ENCODE measurements around the gene HIVEP3.
"Not testable (repeated sequence)": the region's sequence is repeated elsewhere in the genome, so short reads cannot be mapped to it uniquely, and the experiment has no call there.

The HIVEP3 gene

DNA sequence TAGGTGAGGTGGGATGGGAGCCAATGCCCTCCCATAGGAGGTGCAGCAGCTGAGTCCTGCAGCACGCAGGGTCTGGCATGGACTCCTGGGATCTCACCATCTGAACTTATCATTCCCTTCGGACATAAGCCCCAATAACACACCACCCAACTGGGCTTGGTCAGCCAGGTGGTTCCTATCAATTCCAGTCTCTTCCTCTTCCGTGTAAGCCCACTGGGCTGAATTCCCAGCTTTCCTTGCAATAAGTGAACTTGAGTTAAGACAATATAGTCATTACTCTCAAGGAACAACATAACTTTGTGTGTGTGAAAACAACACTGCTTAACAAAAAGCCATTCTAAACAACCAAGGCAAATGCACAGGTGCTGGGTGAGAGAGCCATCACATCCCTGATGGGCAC lies 347.7 kb downstream of the HIVEP3 start:
- H3K9me3 Mint-ChIP-seq, result no peaks in the 10 kb centered on the region
- H3K36me3 Mint-ChIP-seq (ENCODE audit: low read depth), result peaks cover 90% of the 10 kb centered on the region
- intact Hi-C loops (cut with micrococcal nuclease), result no loop called here
- H3K4me3 Mint-ChIP-seq, result no peak overlapping the region
- peaks cover 24% of the 10 kb centered on the region for H3K4me1 Mint-ChIP-seq (ENCODE audit: low read depth)
- H3K27me3 Mint-ChIP-seq, result no peaks in the 10 kb centered on the region
- H3K27ac Mint-ChIP-seq, result no peak overlapping the region

DNA sequence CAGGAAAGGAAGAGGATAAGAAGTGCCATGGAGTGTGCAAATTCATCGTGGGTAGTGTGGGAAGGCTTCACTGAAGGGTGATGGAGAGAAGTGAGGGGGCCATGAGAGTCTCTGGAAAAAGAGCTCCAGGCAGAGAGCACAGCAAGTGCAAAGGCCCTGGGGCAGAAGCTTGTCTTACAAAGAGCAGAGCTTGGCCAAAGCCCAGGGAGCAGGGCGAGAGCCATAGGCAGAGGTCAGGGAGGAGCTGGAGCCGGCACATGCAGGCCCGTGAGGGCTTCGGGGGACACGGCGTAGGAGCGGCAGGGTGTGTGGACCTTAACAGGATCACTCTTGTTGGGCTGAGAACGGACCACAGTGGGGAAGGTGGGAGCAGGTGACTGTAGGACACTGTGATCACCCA lies 350.5 kb downstream of the HIVEP3 start:
- intact Hi-C loops (cut with micrococcal nuclease), result no loop called here
- no peak overlapping the region for H3K4me3 Mint-ChIP-seq
- no peak overlapping the region for H3K27ac Mint-ChIP-seq
- no peaks in the 10 kb centered on the region for H3K9me3 Mint-ChIP-seq
- H3K27me3 Mint-ChIP-seq, result no peaks in the 10 kb centered on the region
- peaks cover 95% of the 10 kb centered on the region for H3K36me3 Mint-ChIP-seq (ENCODE audit: low read depth)
- peaks cover 12% of the 10 kb centered on the region for H3K4me1 Mint-ChIP-seq (ENCODE audit: low read depth)

DNA sequence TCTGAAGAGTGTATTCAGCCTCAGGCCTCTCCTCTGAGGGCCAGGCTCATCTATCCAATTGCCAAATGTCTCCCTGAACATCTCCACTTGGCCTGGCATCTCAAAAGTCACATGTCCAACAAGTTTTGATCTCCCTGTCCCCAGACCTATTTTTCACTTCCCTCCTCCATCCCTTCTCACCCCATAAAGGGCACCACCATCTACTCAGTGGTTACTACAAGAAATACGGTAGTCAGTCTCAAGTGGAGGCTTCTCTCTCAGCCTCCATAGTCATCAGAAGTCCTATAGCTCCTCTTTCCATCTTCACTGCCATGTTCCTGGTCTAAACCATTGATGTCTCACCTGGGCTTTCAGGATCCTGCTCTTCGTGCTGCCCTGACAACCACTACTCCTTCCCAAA lies 351.8 kb downstream of the HIVEP3 start:
- no peaks in the 10 kb centered on the region for H3K9me3 Mint-ChIP-seq
- intact Hi-C loops (cut with micrococcal nuclease), result no loop called here
- H3K27ac Mint-ChIP-seq, result no peak overlapping the region
- peaks cover 87% of the 10 kb centered on the region for H3K36me3 Mint-ChIP-seq (ENCODE audit: low read depth)
- no peaks in the 10 kb centered on the region for H3K27me3 Mint-ChIP-seq
- no peak overlapping the region for H3K4me3 Mint-ChIP-seq
- H3K4me1 Mint-ChIP-seq (ENCODE audit: low read depth), result peaks cover 12% of the 10 kb centered on the region

DNA sequence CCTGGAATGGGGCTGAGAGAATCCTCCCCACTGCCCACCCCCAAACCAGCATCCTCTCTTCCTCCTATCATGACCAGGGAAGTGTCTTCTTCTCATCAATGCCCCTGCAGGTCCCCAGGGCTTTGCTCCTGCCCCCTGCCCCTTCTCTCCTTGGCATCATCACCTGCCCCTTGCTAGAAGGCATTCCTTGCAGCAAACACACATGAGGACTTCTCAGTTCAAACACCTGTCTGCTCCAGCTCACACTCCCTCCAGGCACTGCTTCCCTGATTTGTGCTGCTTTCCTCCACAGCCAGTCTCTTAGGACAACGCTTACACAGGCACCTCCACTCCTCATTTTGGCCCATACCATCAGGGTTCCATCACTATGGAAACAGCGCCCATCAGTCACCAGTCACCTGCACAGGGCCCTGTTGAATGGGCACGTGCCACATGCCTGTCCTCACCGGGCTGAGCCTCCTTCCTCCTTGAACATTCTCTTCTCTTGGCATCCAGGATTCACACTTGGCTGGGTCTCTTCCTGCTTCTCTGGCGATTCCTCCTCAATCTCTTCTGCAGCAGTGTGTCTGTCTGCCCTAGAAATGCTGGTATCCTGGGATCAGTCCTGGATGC lies 352.3 kb downstream of the HIVEP3 start:
- peaks cover 12% of the 10 kb centered on the region for H3K4me1 Mint-ChIP-seq (ENCODE audit: low read depth)
- H3K36me3 Mint-ChIP-seq (ENCODE audit: low read depth), result peaks cover 86% of the 10 kb centered on the region
- no peak overlapping the region for H3K27ac Mint-ChIP-seq
- H3K4me3 Mint-ChIP-seq, result no peak overlapping the region
- H3K27me3 Mint-ChIP-seq, result no peaks in the 10 kb centered on the region
- intact Hi-C loops (cut with micrococcal nuclease), result no loop called here
- H3K9me3 Mint-ChIP-seq, result no peaks in the 10 kb centered on the region

DNA sequence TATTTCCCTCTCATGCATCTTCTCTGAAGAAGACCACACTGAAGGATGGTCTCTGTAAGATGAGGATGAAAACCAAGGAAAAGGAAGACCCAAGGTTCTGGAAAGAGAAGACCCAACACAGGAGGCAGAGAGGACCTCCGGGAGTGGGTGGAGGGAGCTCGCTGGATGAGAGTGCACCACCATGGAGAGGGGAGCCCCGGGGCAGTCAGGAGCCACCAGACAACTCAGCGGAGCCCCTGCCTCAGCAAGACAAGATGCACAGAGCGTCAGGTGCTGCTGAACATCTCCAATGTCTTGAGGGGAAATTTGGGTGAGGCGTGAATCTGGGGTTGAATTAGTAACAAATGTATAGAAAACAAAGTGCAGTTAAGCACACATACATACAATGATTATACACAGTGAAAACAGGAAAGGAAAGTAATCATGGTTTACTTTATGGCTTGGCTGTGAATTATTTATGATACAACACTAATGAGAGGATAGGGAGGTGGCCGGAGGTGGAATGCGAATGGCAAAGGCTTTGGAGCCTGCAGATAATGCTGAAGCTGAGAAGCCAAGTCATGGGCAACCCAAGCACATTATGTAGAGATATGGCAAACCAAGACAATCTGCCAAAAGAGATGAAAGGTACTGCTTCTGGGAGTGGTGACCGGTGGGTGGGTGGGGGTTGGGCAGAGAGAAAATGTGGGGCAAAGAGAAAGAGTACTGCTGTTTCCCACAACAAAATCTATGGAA lies 353.8 kb downstream of the HIVEP3 start:
- Mint-ChIP-seq H3K36me3 (ENCODE audit: low read depth) (peaks cover 86% of the 10 kb centered on the region), H3K4me3 (no peak overlapping the region), H3K27ac (no peak overlapping the region), H3K9me3 (no peaks in the 10 kb centered on the region), H3K4me1 (ENCODE audit: low read depth) (peaks cover 12% of the 10 kb centered on the region), H3K27me3 (no peaks in the 10 kb centered on the region)
- intact Hi-C loops (cut with micrococcal nuclease), result no loop called here

DNA sequence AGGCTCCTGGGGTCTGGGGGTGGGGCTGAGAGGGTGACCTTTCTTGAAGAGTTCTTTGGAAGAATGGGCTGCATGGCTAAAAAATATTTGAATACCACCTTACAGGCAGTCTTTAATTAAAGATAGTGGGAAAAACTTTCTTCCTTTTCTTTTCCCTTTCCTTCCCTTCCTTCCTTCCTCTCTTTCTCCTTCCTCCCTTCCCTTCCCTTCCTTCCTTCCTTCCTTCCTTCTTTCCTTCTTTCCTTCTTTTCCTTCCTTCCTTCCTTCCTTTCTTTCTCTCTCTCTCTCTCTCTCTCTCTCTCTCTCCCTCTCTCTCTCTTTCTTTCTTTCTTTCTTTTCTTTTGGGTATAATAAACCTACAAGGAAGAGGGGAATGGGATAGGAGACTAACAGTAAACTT lies 356.4 kb downstream of the HIVEP3 start:
- Mint-ChIP-seq H3K9me3 (peaks cover 6% of the 10 kb centered on the region), H3K27me3 (no peaks in the 10 kb centered on the region), H3K4me1 (ENCODE audit: low read depth) (peaks cover 13% of the 10 kb centered on the region), H3K4me3 (no peak overlapping the region), H3K36me3 (ENCODE audit: low read depth) (peaks cover 82% of the 10 kb centered on the region), H3K27ac (no peak overlapping the region)
- intact Hi-C loops (cut with micrococcal nuclease), result no loop called here

DNA sequence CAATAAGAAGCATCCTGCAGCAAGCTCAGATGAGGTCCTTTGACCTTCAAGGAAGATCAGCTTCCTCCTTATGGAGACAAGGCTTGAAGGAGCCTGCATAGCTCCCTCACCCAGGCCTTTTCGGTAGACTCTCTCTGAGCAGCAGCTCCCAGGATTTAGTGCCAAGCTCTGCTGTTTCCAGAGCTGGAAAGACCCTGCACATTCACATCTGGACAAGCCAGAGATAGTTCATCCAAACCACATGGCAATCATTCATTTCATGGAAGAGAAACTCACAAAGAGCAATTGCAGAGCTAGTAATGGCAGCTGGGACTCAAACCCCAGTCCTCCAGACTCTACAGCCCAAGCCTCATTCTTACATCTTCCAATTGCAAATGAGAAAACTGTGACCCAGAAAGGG lies 357.8 kb downstream of the HIVEP3 start:
- H3K4me3 Mint-ChIP-seq, result no peak overlapping the region
- H3K36me3 Mint-ChIP-seq (ENCODE audit: low read depth), result peaks cover 82% of the 10 kb centered on the region
- H3K4me1 Mint-ChIP-seq (ENCODE audit: low read depth), result peaks cover 8% of the 10 kb centered on the region
- intact Hi-C loops (cut with micrococcal nuclease), result no loop called here
- peaks cover 20% of the 10 kb centered on the region for H3K9me3 Mint-ChIP-seq
- no peaks in the 10 kb centered on the region for H3K27me3 Mint-ChIP-seq
- H3K27ac Mint-ChIP-seq, result no peak overlapping the region

DNA sequence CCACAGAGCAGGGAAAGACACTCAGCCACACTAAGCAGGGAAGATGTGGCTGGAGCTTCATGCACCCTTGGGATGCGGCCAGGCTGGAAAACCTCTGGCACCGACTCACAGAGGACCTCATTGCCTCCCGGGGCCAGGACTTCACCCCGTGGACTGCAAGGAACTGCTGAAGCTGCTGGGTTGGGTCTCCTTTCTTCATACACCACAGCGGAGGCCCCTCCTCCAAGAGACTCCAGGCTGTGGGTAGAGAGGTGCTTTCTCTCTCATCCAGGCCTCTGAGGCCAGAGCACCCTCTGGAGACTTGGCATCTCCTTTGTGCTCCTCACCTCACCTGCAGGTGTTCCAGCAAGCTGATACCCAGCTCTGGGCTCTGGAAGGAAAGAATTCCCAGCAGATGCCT lies 358.2 kb downstream of the HIVEP3 start:
- Mint-ChIP-seq H3K27ac (no peak overlapping the region), H3K9me3 (peaks cover 24% of the 10 kb centered on the region), H3K27me3 (no peaks in the 10 kb centered on the region), H3K4me1 (ENCODE audit: low read depth) (peaks cover 8% of the 10 kb centered on the region), H3K36me3 (ENCODE audit: low read depth) (peaks cover 82% of the 10 kb centered on the region), H3K4me3 (no peak overlapping the region)
- intact Hi-C loops (cut with micrococcal nuclease), result no loop called here

DNA sequence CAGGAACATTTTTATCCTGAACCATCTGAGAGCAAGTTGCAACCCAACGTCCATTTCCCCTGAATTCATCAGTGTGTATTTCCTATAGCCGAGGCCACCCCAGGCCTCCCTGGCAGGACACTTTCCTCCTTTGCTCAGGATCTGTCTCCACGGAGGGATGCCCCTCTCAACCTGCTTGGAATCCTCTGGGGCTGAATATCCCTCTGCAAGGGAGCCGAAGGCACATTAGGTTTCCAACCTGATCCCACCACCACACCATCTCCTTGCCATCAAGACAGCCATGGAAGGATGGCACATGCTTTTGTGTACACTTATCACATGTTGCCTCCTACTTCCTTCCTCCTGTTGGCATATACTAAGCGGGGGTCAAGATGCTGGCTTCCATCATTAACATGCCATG lies 359.4 kb downstream of the HIVEP3 start:
- intact Hi-C loops (cut with micrococcal nuclease), result no loop called here
- Mint-ChIP-seq H3K36me3 (ENCODE audit: low read depth) (peaks cover 75% of the 10 kb centered on the region), H3K9me3 (peaks cover 29% of the 10 kb centered on the region)

DNA sequence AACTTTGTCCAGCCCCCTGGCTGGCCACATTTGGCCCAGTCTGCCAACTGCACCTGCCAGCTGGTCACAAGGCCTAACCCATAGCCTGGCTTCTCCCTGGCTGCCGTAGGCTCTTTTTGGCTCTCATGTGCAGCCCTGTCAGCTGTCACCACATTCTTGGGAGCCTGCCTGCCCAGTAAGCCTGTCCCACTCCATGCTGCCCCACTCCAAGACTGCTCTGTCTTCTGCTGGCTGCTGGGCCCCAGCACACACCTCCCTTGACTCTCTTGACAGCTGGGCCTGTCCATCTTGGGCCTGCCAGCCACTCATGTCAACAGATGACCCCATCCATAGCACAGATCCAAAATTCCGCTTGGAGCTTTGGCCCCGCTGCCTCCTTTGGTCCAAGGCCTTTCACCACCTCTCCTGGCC lies 360.0 kb downstream of the HIVEP3 start:
- no peak overlapping the region for H3K27ac Mint-ChIP-seq
- H3K4me3 Mint-ChIP-seq, result no peak overlapping the region
- H3K9me3 Mint-ChIP-seq, result peaks cover 34% of the 10 kb centered on the region
- H3K4me1 Mint-ChIP-seq (ENCODE audit: low read depth), result peaks cover 8% of the 10 kb centered on the region
- intact Hi-C loops (cut with micrococcal nuclease), result no loop called here
- H3K27me3 Mint-ChIP-seq, result no peaks in the 10 kb centered on the region
- H3K36me3 Mint-ChIP-seq (ENCODE audit: low read depth), result peaks cover 70% of the 10 kb centered on the region

More for the DNA sequence above, 359.4 kb downstream of the HIVEP3 start:
- Mint-ChIP-seq H3K27me3 (no peaks in the 10 kb centered on the region), H3K4me3 (no peak overlapping the region), H3K27ac (no peak overlapping the region), H3K4me1 (ENCODE audit: low read depth) (peaks cover 8% of the 10 kb centered on the region)

DNA sequence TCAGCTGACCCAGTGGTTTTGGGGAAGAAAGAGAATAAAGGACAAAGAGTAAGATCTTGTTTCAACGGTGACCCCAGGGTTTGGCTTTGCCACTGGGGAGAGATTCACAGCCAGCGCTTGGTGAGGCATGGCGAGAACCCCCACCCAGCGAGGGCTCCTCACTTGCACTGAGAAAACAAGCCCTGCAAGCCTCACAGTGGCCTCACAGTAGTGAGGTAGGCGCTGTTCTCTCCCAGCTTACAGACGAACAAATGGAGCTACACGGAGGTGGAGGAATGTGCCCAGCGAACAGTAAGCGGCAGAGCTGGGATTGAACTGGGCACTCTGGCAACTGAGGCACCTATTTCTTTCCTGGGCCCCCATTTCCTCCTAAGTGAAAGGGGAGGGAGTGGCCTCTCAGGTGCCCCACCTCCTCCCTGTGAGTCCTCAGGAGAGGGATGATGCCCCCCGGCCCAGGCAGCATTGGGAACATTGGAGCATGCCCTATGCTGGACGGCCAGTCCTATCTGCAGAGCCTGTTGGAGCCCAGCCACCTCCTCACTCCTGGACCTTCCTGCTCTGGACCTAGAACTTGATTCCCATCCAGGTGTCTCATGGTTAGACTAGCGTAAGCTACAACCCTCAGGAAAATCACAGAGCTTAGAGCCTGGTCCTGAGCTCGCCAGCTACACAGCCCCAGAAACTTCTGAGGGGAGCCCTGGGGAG lies 360.8 kb downstream of the HIVEP3 start:
- H3K4me3 Mint-ChIP-seq, result no peak overlapping the region
- H3K27me3 Mint-ChIP-seq, result no peaks in the 10 kb centered on the region
- H3K9me3 Mint-ChIP-seq, result peaks cover 43% of the 10 kb centered on the region
- peaks cover 64% of the 10 kb centered on the region for H3K36me3 Mint-ChIP-seq (ENCODE audit: low read depth)
- no peak overlapping the region for H3K27ac Mint-ChIP-seq
- peaks cover 8% of the 10 kb centered on the region for H3K4me1 Mint-ChIP-seq (ENCODE audit: low read depth)
- intact Hi-C loops (cut with micrococcal nuclease), result no loop called here

DNA sequence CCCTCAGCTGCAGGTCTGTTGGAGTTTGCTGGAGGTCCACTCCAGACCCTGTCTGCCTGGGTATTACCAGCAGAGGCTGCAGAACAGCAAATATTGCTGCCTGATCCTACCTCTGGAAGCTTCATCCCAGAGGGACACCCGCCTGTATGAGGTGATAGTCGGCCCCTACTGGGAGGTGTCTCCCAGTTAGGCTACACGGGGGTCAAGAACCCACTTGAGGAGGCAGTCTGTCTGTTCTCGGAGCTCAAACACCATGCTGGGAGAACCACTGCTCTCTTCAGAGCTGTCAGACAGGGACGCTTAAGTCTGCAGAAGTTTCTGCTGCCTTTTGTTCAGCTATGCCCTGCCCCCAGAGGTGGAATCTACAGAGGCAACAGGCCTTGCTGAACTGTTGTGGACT lies 364.0 kb downstream of the HIVEP3 start:
- H3K4me3 Mint-ChIP-seq; H3K4me1 Mint-ChIP-seq (ENCODE audit: low read depth); H3K27me3 Mint-ChIP-seq; intact Hi-C loops (cut with micrococcal nuclease); H3K27ac Mint-ChIP-seq: not testable (repeated sequence)
- Mint-ChIP-seq H3K9me3 (peaks cover 45% of the 10 kb centered on the region), H3K36me3 (ENCODE audit: low read depth) (peaks cover 39% of the 10 kb centered on the region)

DNA sequence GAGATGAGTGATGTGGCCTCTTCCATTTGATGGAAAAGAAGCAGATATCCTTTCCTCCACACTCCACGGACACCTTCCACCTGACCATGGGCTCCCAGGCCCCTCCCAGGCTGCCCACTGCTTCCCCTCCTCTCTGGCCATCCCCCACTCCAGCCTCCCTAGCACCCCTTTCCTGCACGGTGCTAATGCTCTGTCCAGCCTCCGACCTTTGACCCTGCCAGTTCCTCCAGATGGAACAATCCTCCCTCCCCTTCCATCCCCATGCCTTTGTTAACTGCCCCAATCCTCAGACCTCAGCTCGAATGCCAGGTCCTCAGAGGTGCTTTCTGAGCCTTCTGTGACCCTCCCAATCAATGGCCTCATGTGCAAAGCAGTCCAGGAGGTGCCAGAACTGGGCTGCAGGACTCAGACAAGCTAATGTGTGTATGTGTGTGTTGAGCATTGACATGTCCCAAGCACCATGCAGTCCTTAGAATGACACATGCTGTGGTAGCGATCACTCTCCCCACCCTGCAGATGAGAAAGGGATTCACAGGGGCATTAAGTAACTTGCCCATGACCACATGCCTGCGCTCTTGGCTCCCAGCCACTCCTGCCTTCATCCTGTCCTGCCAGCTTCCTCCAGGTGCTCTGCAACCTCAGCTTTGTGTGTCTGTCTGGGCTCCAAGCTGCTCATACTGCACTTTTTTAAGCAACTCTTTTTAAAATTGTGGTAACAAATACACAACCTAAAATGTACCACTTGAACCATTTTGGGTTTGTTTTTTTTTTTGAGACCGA lies 370.8 kb downstream of the HIVEP3 start:
- peaks cover 29% of the 10 kb centered on the region for H3K36me3 Mint-ChIP-seq (ENCODE audit: low read depth)
- no peak overlapping the region for H3K4me3 Mint-ChIP-seq
- no peak overlapping the region for H3K27ac Mint-ChIP-seq
- peaks cover 17% of the 10 kb centered on the region for H3K4me1 Mint-ChIP-seq (ENCODE audit: low read depth)
- H3K27me3 Mint-ChIP-seq, result no peaks in the 10 kb centered on the region
- intact Hi-C loops (cut with micrococcal nuclease), result no loop called here
- H3K9me3 Mint-ChIP-seq, result peaks cover 2% of the 10 kb centered on the region

DNA sequence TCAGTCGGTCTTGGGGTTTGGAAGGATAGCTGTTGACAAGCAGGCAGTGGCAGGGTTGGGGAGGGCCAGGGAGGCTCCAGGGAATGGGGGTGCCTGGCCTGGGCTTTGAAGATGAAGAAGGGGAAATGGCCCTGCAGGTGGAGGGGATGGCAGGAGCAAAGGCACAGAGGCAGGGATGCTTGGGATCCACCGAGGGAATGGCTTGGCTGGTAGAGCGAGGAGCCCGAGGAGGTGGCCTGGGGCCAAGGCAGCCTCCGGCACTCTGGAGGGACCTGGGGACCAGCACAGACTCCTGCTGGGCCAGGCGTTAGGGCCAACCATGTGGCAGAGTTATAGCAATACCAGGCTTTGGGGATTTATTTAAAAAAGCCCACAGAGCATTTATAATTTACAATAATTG lies 371.4 kb downstream of the HIVEP3 start:
- peak overlapping the region; percentile 23 for H3K27ac Mint-ChIP-seq
- H3K4me1 Mint-ChIP-seq (ENCODE audit: low read depth), result peaks cover 21% of the 10 kb centered on the region
- intact Hi-C loops (cut with micrococcal nuclease), result no loop called here
- no peak overlapping the region for H3K4me3 Mint-ChIP-seq
- H3K27me3 Mint-ChIP-seq, result no peaks in the 10 kb centered on the region
- H3K9me3 Mint-ChIP-seq, result no peaks in the 10 kb centered on the region
- peaks cover 36% of the 10 kb centered on the region for H3K36me3 Mint-ChIP-seq (ENCODE audit: low read depth)
